ENCODE data around the gene PPP2R5C.

The PPP2R5C gene

DNA sequence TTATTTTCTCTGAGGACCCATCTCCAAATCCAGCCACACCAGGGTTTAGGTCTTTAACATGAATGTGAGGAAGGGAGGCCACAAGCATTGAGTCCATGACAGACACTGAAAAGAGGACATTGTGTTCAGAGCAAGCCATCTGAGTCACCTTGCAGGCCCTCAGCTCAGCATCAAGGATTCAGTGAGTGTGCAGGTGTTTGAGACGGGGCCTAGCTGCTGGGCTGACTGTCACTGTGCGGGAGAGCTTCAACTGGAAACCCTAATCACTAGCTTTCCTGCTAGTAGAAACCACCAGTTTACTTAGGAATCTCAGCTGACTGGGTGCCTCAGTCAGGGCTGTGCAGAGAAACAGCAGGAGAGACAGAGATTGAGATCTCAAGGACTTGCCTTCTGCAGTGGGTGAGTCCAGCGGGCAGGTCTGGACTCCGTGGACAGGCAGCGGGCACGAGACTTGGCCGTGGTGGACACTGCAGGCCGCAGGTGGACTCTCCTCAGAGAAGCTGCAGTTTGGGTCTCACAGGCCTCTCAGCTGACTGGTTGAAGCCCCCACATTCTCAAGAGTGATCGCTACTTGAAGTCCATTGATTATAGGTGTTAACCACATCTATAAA is 116.8 kb downstream of the PPP2R5C start:
- TF ChIP-seq, protein P1, sequence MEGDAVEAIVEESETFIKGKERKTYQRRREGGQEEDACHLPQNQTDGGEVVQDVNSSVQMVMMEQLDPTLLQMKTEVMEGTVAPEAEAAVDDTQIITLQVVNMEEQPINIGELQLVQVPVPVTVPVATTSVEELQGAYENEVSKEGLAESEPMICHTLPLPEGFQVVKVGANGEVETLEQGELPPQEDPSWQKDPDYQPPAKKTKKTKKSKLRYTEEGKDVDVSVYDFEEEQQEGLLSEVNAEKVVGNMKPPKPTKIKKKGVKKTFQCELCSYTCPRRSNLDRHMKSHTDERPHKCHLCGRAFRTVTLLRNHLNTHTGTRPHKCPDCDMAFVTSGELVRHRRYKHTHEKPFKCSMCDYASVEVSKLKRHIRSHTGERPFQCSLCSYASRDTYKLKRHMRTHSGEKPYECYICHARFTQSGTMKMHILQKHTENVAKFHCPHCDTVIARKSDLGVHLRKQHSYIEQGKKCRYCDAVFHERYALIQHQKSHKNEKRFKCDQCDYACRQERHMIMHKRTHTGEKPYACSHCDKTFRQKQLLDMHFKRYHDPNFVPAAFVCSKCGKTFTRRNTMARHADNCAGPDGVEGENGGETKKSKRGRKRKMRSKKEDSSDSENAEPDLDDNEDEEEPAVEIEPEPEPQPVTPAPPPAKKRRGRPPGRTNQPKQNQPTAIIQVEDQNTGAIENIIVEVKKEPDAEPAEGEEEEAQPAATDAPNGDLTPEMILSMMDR (IDR thresholded peaks at IDR 0.05; ENCODE audit: control extremely low read depth, extremely low read depth, low read depth, missing control alignments) = no peak
- CTCF ChIA-PET = interaction anchor here (0.9 to 3.1 kb wide), 5 partner anchors 9 to 108 kb away, joined by 3 to 18 read pairs (median 8); no protein-coding TSS in a partner anchor

DNA sequence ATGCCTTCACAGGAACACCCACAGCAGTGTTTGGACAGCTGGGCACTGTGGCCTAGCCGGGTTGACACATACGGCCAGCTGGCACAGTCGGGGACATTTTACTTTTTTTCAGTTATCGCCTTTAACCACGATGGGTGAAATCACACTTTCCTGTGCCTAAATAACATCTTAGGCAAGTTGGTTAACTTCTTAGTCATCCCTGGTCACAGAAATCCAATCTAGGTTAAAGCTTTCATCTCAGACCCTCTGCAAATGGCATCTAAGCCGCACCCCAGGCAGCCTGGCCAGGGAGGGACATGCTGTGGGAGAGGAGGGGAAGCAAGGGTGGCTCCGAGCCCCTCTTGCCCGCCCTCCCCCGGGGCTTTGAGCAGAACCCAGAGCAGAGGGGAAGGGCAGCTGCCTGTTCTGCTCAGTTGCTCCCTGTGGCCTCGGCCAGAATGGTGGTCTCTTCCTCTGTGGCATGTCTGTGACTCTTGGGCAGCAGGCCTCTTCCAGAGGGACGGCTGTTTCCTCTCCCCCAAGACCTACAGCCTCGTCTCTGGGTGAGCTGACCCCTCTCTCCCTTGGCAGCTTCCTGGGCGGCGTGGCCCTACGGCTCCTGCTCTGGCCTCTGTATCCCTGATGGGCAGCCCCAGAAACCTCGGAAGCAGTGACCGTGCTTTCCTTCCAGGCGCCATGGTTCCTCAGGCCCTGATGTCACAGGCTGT is 117.5 kb downstream of the PPP2R5C start:
- TF ChIP-seq, protein P1 (IDR thresholded peaks at IDR 0.05; ENCODE audit: control extremely low read depth, extremely low read depth, low read depth, missing control alignments) = no peak
- CTCF ChIA-PET = interaction anchor here (0.9 to 3.1 kb wide), 6 partner anchors 8 to 172 kb away, joined by 3 to 18 read pairs (median 6); no protein-coding TSS in a partner anchor
- no peak for DNase-seq (ENCODE audit: extremely low spot score)
- POLR2A ChIA-PET = interaction anchor here (1.1 to 1.2 kb wide), 2 partner anchors 34 to 66 kb away, joined by 3 read pairs; no protein-coding TSS in a partner anchor

More for the DNA sequence above, 116.8 kb downstream of the PPP2R5C start:
- POLR2A ChIA-PET = interaction anchor here (1.1 to 1.2 kb wide), 2 partner anchors 33 to 65 kb away, joined by 3 read pairs; no protein-coding TSS in a partner anchor
- no peak for DNase-seq (ENCODE audit: extremely low spot score)

GRCh38 chr14:101879529-101880336 is 118.2 kb downstream of the PPP2R5C start:
- ChIA-PET POLR2A (interaction anchor here (0.6 to 1.1 kb wide), 3 partner anchors 25 to 209 kb away, joined by 3 read pairs; no protein-coding TSS in a partner anchor), CTCF (interaction anchor here (1.0 to 3.1 kb wide), 6 partner anchors 12 to 173 kb away, joined by 3 to 18 read pairs (median 6); no protein-coding TSS in a partner anchor)
- TF ChIP-seq, protein P1 (IDR thresholded peaks at IDR 0.05; ENCODE audit: control extremely low read depth, extremely low read depth, low read depth, missing control alignments) = no peak
- no peak for DNase-seq (ENCODE audit: extremely low spot score)

GRCh38 chr14:101881426-101881825 is 119.9 kb downstream of the PPP2R5C start:
- CTCF ChIA-PET = interaction anchor here (1.1 kb wide), 1 partner anchor 111 kb away, joined by 3 read pairs; no protein-coding TSS in a partner anchor
- TF ChIP-seq, protein P1 (IDR thresholded peaks at IDR 0.05; ENCODE audit: control extremely low read depth, extremely low read depth, low read depth, missing control alignments) = no peak
- POLR2A ChIA-PET = no interaction called here
- DNase-seq (ENCODE audit: extremely low spot score) = no peak

DNA sequence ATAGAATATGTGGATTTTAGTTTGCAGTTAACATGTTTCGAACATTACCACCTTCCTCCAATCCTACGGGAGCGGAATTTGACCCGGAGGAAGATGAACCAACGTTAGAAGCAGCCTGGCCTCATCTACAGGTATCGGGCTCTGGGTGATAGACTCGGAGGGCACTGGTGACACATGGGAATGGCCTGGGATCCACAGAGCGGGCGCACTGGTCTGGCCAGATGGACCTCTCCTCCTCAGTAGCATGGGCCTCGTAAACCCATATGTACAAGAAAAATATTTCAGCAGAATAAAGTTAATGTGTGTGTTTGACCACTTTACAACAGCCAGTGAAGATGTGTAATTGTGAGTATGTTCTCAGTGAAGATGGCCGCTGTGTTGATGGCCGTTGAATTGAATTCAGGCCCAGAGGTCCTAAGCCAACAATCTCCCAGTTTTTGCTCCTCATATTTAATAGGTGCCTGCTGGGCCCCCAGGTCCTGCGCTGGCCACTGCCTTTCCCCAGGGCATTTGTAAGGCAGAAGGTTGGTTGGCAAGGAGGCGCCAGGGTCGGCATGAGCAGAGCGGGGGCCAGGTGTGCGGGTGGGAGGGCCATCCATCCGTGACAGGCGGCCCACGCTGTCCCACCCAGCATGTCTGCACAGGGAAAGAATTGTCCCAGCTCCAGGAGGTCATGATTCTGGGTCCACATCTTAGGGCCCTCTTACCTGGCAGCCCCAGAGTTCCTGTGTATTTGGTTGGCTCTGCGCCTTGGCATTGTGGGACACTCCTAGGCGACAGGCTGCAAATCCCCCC is 120.8 kb downstream of the PPP2R5C start:
- TF ChIP-seq, protein P1 (IDR thresholded peaks at IDR 0.05; ENCODE audit: control extremely low read depth, extremely low read depth, low read depth, missing control alignments) = no peak
- POLR2A ChIA-PET = no interaction called here
- CTCF ChIA-PET = interaction anchor here (1.1 kb wide), 1 partner anchor 112 kb away, joined by 3 read pairs; no protein-coding TSS in a partner anchor
- no peak for DNase-seq (ENCODE audit: extremely low spot score)

Measured in GM10248 (cell line).